ENCODE results near the gene TXK. TPM values are rescaled to one million over a fixed set of nuclear protein-coding genes. Genes with fewer than 3 reads are reported as not detected.

TXK gene
- polyA plus RNA-seq, 2 donors = 0.61 to 2.3 TPM

- no peak overlapping the region for H3K4me3 ChIP-seq (ENCODE audit: low read depth in 1 of 2, low read length in 2 of 2)
- WGBS, 2 donors = 75 to 77% methylated on average over 8 of the region's 8 CpGs
- H3K4me1 ChIP-seq (ENCODE audit: control insufficient read depth in 2 of 2, insufficient read depth in 2 of 2, low read length in 1 of 2) = no peaks in the 10 kb centered on the region
- H3K27ac ChIP-seq (ENCODE audit: low read depth in 2 of 2, low read length in 1 of 2) = no peak overlapping the region
- H3K36me3 ChIP-seq (ENCODE audit: control insufficient read depth in 2 of 2, insufficient read depth in 2 of 2, low read length in 1 of 2) = no peaks in the 10 kb centered on the region
- no peaks in the 10 kb centered on the region for H3K27me3 ChIP-seq (ENCODE audit: control insufficient read depth in 1 of 2, insufficient read depth in 2 of 2, low read length in 2 of 2)
- H3K9me3 ChIP-seq (ENCODE audit: control insufficient read depth in 2 of 2, insufficient read depth in 1 of 2, low read depth in 1 of 2, low read length in 1 of 2) = no peaks in the 10 kb centered on the region
Observed at GRCh38 chr4:48112017-48112667, 21.9 kb downstream of the TXK start.

- Histone ChIP-seq H3K36me3 (ENCODE audit: control insufficient read depth in 2 of 2, insufficient read depth in 2 of 2, low read length in 1 of 2) (no peaks in the 10 kb centered on the region), H3K4me1 (ENCODE audit: control insufficient read depth in 2 of 2, insufficient read depth in 2 of 2, low read length in 1 of 2) (no peaks in the 10 kb centered on the region), H3K4me3 (ENCODE audit: low read depth in 1 of 2, low read length in 2 of 2) (no peak overlapping the region), H3K27me3 (ENCODE audit: control insufficient read depth in 1 of 2, insufficient read depth in 2 of 2, low read length in 2 of 2) (no peaks in the 10 kb centered on the region), H3K9me3 (ENCODE audit: control insufficient read depth in 2 of 2, insufficient read depth in 1 of 2, low read depth in 1 of 2, low read length in 1 of 2) (no peaks in the 10 kb centered on the region), H3K27ac (ENCODE audit: low read depth in 2 of 2, low read length in 1 of 2) (no peak overlapping the region)
- WGBS, 2 donors = 71 to 86% methylated on average over 1 of the region's 1 CpG
Observed at GRCh38 chr4:48110452-48110978, 23.5 kb downstream of the TXK start.

- no peak overlapping the region for H3K4me3 ChIP-seq (ENCODE audit: low read depth in 1 of 2, low read length in 2 of 2)
- no peaks in the 10 kb centered on the region for H3K36me3 ChIP-seq (ENCODE audit: control insufficient read depth in 2 of 2, insufficient read depth in 2 of 2, low read length in 1 of 2)
- no peaks in the 10 kb centered on the region for H3K9me3 ChIP-seq (ENCODE audit: control insufficient read depth in 2 of 2, insufficient read depth in 1 of 2, low read depth in 1 of 2, low read length in 1 of 2)
- no peaks in the 10 kb centered on the region for H3K4me1 ChIP-seq (ENCODE audit: control insufficient read depth in 2 of 2, insufficient read depth in 2 of 2, low read length in 1 of 2)
- WGBS, 2 donors = 67 to 68% methylated on average over 5 of the region's 5 CpGs
- no peak overlapping the region for H3K27ac ChIP-seq (ENCODE audit: low read depth in 2 of 2, low read length in 1 of 2)
- no peaks in the 10 kb centered on the region for H3K27me3 ChIP-seq (ENCODE audit: control insufficient read depth in 1 of 2, insufficient read depth in 2 of 2, low read length in 2 of 2)
Observed at GRCh38 chr4:48109413-48110263, 24.4 kb downstream of the TXK start.

GRCh38 chr4:48108309-48109073 is 25.6 kb downstream of the TXK start:
- no peak overlapping the region for H3K4me3 ChIP-seq (ENCODE audit: low read depth in 1 of 2, low read length in 2 of 2)
- H3K9me3 ChIP-seq (ENCODE audit: control insufficient read depth in 2 of 2, insufficient read depth in 1 of 2, low read depth in 1 of 2, low read length in 1 of 2) = no peaks in the 10 kb centered on the region
- H3K4me1 ChIP-seq (ENCODE audit: control insufficient read depth in 2 of 2, insufficient read depth in 2 of 2, low read length in 1 of 2) = no peaks in the 10 kb centered on the region
- no peaks in the 10 kb centered on the region for H3K36me3 ChIP-seq (ENCODE audit: control insufficient read depth in 2 of 2, insufficient read depth in 2 of 2, low read length in 1 of 2)
- H3K27me3 ChIP-seq (ENCODE audit: control insufficient read depth in 1 of 2, insufficient read depth in 2 of 2, low read length in 2 of 2) = no peaks in the 10 kb centered on the region
- WGBS, 2 donors = 92 to 94% methylated on average over 2 of the region's 2 CpGs
- H3K27ac ChIP-seq (ENCODE audit: low read depth in 2 of 2, low read length in 1 of 2) = no peak overlapping the region

GRCh38 chr4:48105230-48105629 is 28.8 kb downstream of the TXK start:
- Histone ChIP-seq H3K36me3 (ENCODE audit: control insufficient read depth in 2 of 2, insufficient read depth in 2 of 2, low read length in 1 of 2) (no peaks in the 10 kb centered on the region), H3K27ac (ENCODE audit: low read depth in 2 of 2, low read length in 1 of 2) (no peak overlapping the region), H3K4me1 (ENCODE audit: control insufficient read depth in 2 of 2, insufficient read depth in 2 of 2, low read length in 1 of 2) (no peaks in the 10 kb centered on the region), H3K4me3 (ENCODE audit: low read depth in 1 of 2, low read length in 2 of 2) (no peak overlapping the region), H3K9me3 (ENCODE audit: control insufficient read depth in 2 of 2, insufficient read depth in 1 of 2, low read depth in 1 of 2, low read length in 1 of 2) (no peaks in the 10 kb centered on the region), H3K27me3 (ENCODE audit: control insufficient read depth in 1 of 2, insufficient read depth in 2 of 2, low read length in 2 of 2) (no peaks in the 10 kb centered on the region)
- 94 to 98% methylated on average over 1 of the region's 1 CpG for WGBS, 2 donors

GRCh38 chr4:48103483-48104139 is 30.4 kb downstream of the TXK start:
- Histone ChIP-seq H3K9me3 (ENCODE audit: control insufficient read depth in 2 of 2, insufficient read depth in 1 of 2, low read depth in 1 of 2, low read length in 1 of 2) (no peaks in the 10 kb centered on the region), H3K36me3 (ENCODE audit: control insufficient read depth in 2 of 2, insufficient read depth in 2 of 2, low read length in 1 of 2) (no peaks in the 10 kb centered on the region), H3K4me1 (ENCODE audit: control insufficient read depth in 2 of 2, insufficient read depth in 2 of 2, low read length in 1 of 2) (no peaks in the 10 kb centered on the region), H3K4me3 (ENCODE audit: low read depth in 1 of 2, low read length in 2 of 2) (no peak overlapping the region), H3K27ac (ENCODE audit: low read depth in 2 of 2, low read length in 1 of 2) (peak overlapping the region; percentile 35 to 65), H3K27me3 (ENCODE audit: control insufficient read depth in 1 of 2, insufficient read depth in 2 of 2, low read length in 2 of 2) (no peaks in the 10 kb centered on the region)
- WGBS, 2 donors = 67 to 69% methylated on average over 3 of the region's 3 CpGs

- Histone ChIP-seq H3K4me1 (ENCODE audit: control insufficient read depth in 2 of 2, insufficient read depth in 2 of 2, low read length in 1 of 2) (no peaks in the 10 kb centered on the region), H3K27ac (ENCODE audit: low read depth in 2 of 2, low read length in 1 of 2) (no peak overlapping the region), H3K4me3 (ENCODE audit: low read depth in 1 of 2, low read length in 2 of 2) (no peak overlapping the region), H3K9me3 (ENCODE audit: control insufficient read depth in 2 of 2, insufficient read depth in 1 of 2, low read depth in 1 of 2, low read length in 1 of 2) (no peaks in the 10 kb centered on the region), H3K36me3 (ENCODE audit: control insufficient read depth in 2 of 2, insufficient read depth in 2 of 2, low read length in 1 of 2) (no peaks in the 10 kb centered on the region), H3K27me3 (ENCODE audit: control insufficient read depth in 1 of 2, insufficient read depth in 2 of 2, low read length in 2 of 2) (no peaks in the 10 kb centered on the region)
- 72 to 82% methylated on average over 3 of the region's 3 CpGs for WGBS, 2 donors
Observed at GRCh38 chr4:48102303-48102702, 31.7 kb downstream of the TXK start.

- H3K4me3 ChIP-seq (ENCODE audit: low read depth in 1 of 2, low read length in 2 of 2) = no peak overlapping the region
- H3K36me3 ChIP-seq (ENCODE audit: control insufficient read depth in 2 of 2, insufficient read depth in 2 of 2, low read length in 1 of 2) = no peaks in the 10 kb centered on the region
- no peaks in the 10 kb centered on the region for H3K9me3 ChIP-seq (ENCODE audit: control insufficient read depth in 2 of 2, insufficient read depth in 1 of 2, low read depth in 1 of 2, low read length in 1 of 2)
- H3K4me1 ChIP-seq (ENCODE audit: control insufficient read depth in 2 of 2, insufficient read depth in 2 of 2, low read length in 1 of 2) = no peaks in the 10 kb centered on the region
- no peaks in the 10 kb centered on the region for H3K27me3 ChIP-seq (ENCODE audit: control insufficient read depth in 1 of 2, insufficient read depth in 2 of 2, low read length in 2 of 2)
- H3K27ac ChIP-seq (ENCODE audit: low read depth in 2 of 2, low read length in 1 of 2) = no peak overlapping the region
- 78 to 81% methylated on average over 1 of the region's 1 CpG for WGBS, 2 donors
Observed at GRCh38 chr4:48100256-48100655, 33.8 kb downstream of the TXK start.

GRCh38 chr4:48095441-48095840 is 38.6 kb downstream of the TXK start:
- no peaks in the 10 kb centered on the region for H3K36me3 ChIP-seq (ENCODE audit: control insufficient read depth in 2 of 2, insufficient read depth in 2 of 2, low read length in 1 of 2)
- no peaks in the 10 kb centered on the region for H3K9me3 ChIP-seq (ENCODE audit: control insufficient read depth in 2 of 2, insufficient read depth in 1 of 2, low read depth in 1 of 2, low read length in 1 of 2)
- H3K4me1 ChIP-seq (ENCODE audit: control insufficient read depth in 2 of 2, insufficient read depth in 2 of 2, low read length in 1 of 2) = no peaks in the 10 kb centered on the region
- no peak overlapping the region for H3K27ac ChIP-seq (ENCODE audit: low read depth in 2 of 2, low read length in 1 of 2)
- H3K4me3 ChIP-seq (ENCODE audit: low read depth in 1 of 2, low read length in 2 of 2) = no peak overlapping the region
- no peaks in the 10 kb centered on the region for H3K27me3 ChIP-seq (ENCODE audit: control insufficient read depth in 1 of 2, insufficient read depth in 2 of 2, low read length in 2 of 2)
- WGBS, 2 donors = 76 to 78% methylated on average over 2 of the region's 2 CpGs
